NCI-H510A (cell line): ENCODE results near the gene VPS9D1.
"Not testable (repeated sequence)": the region's sequence is repeated elsewhere in the genome, so short reads cannot be mapped to it uniquely, and the experiment has no call there.

Experiments used
- DNase-seq: peaks from one replicate; lab custom pipeline; 2025; lab: John Stamatoyannopoulos, UW

The VPS9D1 gene

DNA sequence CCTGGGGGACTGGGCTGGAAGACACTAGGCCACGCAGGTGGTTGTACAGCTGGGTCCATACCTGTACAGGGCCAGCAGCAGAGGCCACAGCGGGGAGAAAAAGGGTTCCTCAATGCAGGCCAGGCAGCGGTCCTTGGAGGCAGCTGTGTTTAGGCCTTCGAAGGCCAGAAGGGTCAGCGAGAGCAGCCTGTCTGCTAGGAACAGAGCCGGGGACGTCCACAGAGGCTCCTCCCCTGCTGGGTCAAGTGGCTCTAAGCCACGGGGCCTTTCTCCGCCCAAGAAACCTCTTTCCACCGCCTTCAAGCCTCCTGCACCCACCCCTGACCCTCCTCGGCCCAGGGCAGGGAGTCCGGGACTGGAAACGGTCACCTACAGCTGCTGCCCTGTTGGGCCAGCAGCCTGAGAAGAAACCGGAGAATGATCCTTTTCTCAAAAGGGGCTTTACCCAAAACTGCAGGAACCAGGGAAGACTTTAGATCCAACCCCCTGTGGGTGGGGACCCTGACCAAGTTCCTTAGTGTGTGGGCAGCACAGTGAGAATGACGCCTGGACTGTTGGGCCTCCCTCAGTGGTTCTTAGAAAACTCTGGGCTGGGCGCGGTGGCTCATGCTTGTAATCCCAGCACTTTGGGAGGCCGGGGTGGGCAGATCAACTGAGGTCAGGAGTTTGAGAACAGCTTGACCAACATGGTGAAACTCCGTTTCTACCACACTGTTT is 10.8 kb downstream of the VPS9D1 start:
- no peak for DNase-seq

DNA sequence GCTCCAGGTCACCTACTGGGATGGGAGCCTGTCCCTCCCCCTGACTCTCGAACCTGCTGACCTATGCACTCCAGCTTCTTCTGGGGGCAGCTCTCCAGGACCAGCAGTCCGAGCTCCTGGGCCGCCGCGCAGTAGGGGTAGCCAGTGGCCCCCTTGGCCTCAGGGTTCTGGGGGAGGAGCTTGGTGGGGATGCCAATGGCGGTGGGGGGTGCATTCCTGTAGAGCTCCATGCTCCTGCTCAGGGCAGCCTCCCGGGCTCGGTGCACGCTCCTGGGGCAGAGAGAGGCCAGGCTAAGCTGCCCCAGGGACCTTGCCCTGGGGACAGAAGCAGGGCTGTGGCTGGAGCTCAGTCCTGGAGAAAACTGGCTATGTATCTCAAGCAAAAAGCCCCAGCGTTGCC is 11.5 kb downstream of the VPS9D1 start:
- DNase-seq: no peak

DNA sequence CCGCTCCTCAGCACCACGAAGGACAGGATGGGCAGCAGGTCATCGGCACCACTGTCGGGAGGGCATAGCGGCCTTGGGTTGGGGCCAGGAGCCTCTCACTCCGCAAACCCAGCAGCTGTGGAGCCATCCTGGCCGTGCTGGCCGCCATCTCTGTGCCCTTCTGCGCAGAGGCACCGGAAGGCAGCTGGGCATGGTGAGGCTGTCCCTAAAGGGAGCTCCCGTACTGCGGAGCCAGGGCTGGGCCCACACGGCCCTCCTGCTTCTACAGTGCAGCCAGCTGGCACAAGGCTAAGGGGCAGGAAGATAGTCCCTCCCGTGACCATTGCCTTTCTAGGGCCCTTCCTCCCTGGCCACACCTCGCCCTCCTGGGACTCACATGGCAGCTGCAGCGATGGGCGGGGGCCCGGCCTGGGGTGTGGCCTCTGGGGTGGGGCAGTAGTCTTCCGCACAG is 12.2 kb downstream of the VPS9D1 start:
- no peak for DNase-seq

GRCh38 chr16:89707695-89708094 is 13.0 kb downstream of the VPS9D1 start:
- DNase-seq: no peak

DNA sequence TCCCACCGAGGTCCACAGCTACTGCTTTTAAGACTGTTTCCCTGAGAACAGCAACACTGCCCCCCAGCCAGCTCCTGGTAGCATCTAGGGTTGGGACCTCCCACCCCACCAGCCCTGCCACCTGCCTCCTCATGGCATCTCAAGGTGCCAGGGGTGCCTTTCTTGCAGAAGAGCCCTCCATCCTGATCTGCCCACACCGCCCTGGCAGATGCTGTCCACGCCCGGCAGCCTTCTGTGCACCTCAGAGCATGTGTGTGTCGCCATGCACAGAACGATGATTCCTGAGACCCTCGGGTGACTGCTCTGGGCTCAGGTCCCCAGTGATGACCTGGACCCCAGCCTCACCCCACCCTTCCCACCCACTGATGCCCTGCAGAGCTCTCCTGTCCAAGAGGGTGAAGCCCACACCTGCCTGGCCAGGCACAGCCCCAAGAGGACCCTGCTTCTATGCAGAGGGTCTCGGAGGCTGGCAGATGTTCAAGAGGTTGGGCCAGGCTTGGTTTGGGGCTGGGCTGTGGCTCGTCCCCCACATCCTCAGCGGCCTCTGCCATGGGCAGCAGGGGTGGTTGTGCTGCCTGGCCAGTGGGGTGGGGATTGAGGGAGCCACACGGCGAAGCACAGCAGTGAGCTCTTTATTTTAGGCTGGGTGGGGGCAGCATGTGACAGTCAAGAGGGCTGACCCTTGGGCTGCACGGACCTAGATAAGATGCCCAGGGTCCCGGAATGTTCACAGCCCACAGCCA is 14.0 kb downstream of the VPS9D1 start:
- DNase-seq: no peak

- DNase-seq: no peak
These were observed 15.7 kb downstream of the VPS9D1 start for GRCh38 chr16:89705006-89705405.

GRCh38 chr16:89704281-89704680 is 16.4 kb downstream of the VPS9D1 start:
- no peak for DNase-seq

GRCh38 chr16:89701425-89702406 is 19.0 kb downstream of the VPS9D1 start, which contains the start of gene SPATA2L:
Gene SPATA2L (minus strand): TSS chr16:89701705. CDS start chr16:89701232, 473 bp downstream.
- peak; percentile 77 for DNase-seq

- peak; percentile 32 for DNase-seq
These were observed 19.9 kb downstream of the VPS9D1 start for GRCh38 chr16:89700649-89701424.

DNA sequence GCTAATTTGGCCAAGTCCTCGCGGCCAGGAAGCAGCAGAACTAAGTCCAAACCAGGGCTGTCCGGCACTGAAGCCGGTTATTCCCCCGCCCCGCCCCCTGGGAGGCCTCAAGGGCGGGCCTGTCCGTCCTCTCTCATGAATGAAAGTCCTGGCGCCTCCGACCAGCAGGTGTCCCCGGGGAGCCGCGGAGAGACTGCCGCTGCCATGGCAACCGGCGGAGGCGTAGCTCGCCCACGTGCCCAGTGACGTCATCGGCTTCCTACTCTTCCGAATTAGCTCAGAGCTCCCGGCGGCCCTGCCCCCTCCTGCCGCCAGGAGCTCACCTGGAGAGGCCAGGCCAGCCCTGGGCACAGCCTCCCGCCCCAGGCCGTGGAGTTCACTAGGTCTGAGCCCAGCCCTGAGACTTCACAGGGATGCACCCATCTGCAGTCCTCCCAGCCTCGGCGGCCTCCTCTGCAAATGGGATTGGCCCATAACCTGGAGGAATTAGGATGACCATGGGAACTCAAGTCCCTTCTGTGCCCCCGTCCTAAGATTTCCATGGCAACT is 20.5 kb downstream of the VPS9D1 start:
- peak; percentile 97 for DNase-seq

GRCh38 chr16:89699629-89700099 is 21.0 kb downstream of the VPS9D1 start:
- not testable (repeated sequence) for DNase-seq

DNA sequence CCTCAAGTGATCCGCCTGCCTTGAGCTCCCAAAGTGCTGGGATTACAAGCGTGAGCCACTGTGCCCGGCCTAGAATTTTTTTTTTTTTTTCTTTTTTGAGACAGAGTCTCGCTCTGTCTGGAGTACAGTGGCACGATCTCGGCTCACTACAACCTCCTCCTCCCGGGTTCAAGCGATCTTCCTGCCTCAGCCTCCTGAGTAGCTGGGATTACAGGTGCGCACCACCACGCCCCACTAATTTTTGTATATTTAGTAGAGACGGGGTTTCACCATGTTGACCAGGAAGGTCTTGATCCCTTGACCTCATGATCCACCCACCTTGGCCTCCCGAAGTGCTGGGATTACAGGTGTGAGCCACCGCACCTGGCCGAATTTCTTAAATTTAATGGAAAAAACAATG is 22.0 kb downstream of the VPS9D1 start:
- not testable (repeated sequence) for DNase-seq

DNA sequence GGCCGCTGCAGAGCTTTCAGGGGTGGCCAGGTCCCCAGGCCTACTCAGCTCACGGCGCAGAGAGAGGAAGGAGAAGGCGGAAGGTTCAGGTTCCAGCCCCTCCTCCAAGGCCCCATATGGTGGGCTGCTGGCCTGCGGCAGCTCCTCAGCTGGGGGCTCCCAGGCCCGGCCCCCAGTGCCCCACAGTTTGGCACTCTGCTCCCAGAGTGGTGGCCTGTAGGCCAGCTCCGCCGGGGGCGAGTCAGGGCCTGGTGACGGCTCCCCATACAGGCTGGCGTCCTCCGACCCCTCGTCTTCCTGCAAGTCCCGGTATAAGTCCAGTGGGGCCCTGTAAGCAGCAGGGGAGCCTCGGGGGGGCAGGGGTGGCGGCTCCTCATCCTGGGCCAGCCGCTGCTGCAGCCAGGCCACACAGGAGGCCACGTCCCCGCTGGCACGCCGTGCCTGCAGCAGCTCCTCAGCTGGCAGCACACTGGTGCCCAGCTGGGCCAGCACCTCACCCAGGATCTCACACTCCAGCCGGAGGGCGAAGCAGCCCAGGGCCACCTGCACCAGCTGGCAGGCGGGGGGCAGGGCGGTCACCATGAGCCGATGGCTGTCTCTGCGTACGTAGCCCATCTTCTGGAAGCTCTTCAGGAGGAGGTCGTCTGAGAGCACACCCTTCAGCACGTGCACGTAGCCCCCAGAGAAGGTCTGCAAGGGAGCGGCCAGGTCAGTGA is 22.9 kb downstream of the VPS9D1 start:
- DNase-seq: no peak

DNA sequence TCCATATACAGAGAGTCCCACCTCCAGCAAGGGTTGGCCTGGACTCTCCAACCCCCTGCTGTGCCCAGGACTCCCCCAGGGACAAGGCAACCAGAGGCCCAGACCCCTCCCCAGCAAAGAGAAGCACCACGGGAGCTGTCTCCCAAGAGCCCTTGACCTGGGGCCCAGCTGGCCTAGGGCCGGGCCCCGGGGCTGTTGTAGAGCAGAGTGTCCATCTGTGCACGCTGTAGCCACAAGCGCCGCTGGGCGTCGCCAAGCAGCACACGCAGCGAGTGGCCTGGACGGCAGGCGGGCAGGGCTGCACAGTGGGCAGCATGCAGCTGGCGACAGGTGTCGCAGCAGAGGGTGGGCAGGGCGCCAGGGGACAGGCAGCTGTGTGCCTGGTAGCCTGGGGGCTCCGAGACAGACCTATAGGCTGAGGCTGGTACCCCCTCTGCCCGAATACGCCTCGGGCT is 23.5 kb downstream of the VPS9D1 start:
- DNase-seq: no peak

DNA sequence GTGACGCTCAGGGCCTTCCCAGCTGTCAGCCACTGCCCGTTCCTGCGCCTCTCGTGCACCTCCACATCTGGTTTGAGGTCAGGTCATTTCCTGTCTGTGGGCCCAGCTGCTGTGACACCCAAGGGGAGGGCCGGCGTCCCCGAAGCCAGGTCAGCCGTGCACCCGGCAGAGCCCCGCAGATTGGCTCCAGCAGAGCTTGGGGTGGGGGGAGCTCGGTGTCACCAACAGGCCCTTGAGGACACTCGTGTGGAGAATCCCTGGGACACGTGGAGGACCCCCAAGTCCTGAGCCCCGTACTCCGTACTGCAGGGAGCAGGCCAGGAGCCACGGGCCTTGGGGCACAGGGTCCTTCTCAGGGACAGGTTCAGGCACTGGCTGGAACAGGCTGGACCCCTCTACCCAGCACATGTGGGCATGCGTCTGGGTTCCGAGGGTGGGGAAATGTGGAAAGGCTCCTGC is 24.0 kb downstream of the VPS9D1 start:
- no peak for DNase-seq

GRCh38 chr16:89695875-89696669 is 24.6 kb downstream of the VPS9D1 start:
- no peak for DNase-seq

GRCh38 chr16:89695086-89695874 is 25.4 kb downstream of the VPS9D1 start:
- no peak for DNase-seq

DNA sequence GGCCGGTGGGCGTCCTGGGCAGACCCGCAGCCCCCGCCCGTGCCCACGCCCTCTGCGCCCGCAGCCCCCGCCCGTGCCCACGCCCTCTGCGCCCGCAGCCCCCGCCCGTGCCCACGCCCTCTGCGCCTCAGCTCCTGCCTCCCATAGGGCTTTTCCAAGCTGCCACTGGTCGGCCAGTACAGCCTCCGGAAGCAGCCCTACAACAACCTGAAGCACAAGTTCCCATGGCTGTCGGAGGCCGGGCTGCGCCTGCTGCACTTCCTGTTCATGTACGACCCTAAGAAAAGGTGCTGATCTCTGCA is 26.0 kb downstream of the VPS9D1 start:
- not testable (repeated sequence) for DNase-seq
